ENCODE results near the gene CDH24.

Gene CDH24

DNA sequence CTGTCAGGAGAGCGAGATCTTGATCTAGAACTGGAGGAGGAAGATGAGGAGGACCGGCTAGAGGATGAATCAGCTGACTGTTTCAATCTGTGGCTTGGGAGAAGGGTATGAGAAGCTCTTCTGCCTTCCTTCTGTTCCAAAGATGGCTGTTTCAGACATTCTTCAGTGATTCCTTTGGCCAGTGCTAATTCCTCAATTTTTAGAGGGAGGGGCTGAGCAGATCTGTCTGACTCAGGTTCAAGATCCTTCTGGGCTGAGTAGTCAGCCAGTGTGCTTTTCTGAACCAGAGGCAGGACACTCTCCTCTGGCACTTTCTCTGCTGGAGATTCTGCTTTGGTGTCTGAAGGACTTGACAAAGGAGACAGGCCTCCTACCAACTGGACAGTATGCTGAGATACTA, 22.4 kb upstream of the CDH24 start:
- CTCF ChIA-PET, result interaction anchor here (0.5 to 0.9 kb wide), 3 partner anchors 13 to 1088 kb away, joined by 3 read pairs; no protein-coding TSS in a partner anchor
- DNase-seq (ENCODE audit: low spot score), result no peak
- POLR2A ChIA-PET (ENCODE audit: low non-redundant PET), result no interaction called here
- H3K27ac ChIP-seq, result peak overlapping the region; percentile 68
- TF ChIP-seq, protein P1, sequence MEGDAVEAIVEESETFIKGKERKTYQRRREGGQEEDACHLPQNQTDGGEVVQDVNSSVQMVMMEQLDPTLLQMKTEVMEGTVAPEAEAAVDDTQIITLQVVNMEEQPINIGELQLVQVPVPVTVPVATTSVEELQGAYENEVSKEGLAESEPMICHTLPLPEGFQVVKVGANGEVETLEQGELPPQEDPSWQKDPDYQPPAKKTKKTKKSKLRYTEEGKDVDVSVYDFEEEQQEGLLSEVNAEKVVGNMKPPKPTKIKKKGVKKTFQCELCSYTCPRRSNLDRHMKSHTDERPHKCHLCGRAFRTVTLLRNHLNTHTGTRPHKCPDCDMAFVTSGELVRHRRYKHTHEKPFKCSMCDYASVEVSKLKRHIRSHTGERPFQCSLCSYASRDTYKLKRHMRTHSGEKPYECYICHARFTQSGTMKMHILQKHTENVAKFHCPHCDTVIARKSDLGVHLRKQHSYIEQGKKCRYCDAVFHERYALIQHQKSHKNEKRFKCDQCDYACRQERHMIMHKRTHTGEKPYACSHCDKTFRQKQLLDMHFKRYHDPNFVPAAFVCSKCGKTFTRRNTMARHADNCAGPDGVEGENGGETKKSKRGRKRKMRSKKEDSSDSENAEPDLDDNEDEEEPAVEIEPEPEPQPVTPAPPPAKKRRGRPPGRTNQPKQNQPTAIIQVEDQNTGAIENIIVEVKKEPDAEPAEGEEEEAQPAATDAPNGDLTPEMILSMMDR (conservative IDR thresholded peaks at IDR 0.05; ENCODE audit: low read depth), result no peak

GRCh38 chr14:23078692-23079116, 21.4 kb upstream of the CDH24 start:
- TF ChIP-seq, protein P1 (conservative IDR thresholded peaks at IDR 0.05; ENCODE audit: low read depth), result no peak
- peak overlapping the region; percentile 76 for H3K27ac ChIP-seq
- POLR2A ChIA-PET (ENCODE audit: low non-redundant PET), result interaction anchor here (0.7 kb wide), 1 partner anchor 16 kb away, joined by 4 read pairs; the partner anchor contains the start of gene ACIN1
- DNase-seq (ENCODE audit: low spot score), result peak; percentile 77
- CTCF ChIA-PET, result interaction anchor here (0.7 to 2.8 kb wide), 3 partner anchors 10 to 34 kb away, joined by 3 to 21 read pairs (median 15); no protein-coding TSS in a partner anchor

- POLR2A ChIA-PET (ENCODE audit: low non-redundant PET), result no interaction called here
- H3K27ac ChIP-seq, result peak overlapping the region; percentile 76
Observed at GRCh38 chr14:23077962-23078361, 20.6 kb upstream of the CDH24 start.

DNA sequence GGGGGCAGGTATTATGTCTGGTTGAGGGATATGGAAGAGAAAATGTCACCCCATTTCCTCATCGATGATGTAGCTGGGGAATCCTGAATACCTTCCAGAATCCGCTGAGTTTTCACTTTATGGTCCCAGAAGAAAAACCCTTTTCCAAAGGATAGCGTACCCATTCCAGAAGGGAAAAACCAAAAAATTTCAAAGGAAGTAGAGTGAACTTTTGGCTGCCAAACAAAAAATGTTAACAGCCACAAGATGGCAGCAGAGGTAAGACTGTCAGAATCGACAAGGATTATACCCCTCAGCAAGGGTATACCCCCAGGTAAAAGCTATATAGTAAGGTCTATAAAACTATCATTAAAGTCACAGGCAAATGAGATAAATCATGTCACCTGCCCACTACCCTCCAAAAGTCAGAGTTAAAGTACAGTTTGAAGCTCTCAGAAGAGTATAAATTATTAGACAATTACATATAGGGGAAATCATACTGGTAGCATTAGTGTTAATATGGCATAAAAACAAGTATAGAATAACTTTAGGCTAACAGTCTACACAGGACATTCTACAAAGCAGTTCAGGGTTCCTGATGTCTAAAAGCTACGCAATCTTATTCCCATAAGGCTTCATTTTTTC, 19.6 kb upstream of the CDH24 start:
- no peak overlapping the region for H3K27ac ChIP-seq
- ChIA-PET POLR2A (ENCODE audit: low non-redundant PET) (no interaction called here), CTCF (interaction anchor here (0.6 to 2.8 kb wide), 18 partner anchors 8 to 214 kb away, joined by 3 to 21 read pairs (median 4); partner anchors contain the start of genes ACIN1 and C14orf119)
- TF ChIP-seq, protein P1 (conservative IDR thresholded peaks at IDR 0.05; ENCODE audit: low read depth), result peak; percentile 81
- DNase-seq (ENCODE audit: low spot score), result no peak

More at GRCh38 chr14:23077962-23078361, 20.6 kb upstream of the CDH24 start:
- CTCF ChIA-PET, result interaction anchor here (0.7 to 2.8 kb wide), 6 partner anchors 9 to 109 kb away, joined by 3 to 21 read pairs (median 8); partner anchors contain the start of genes ACIN1 and C14orf119
- DNase-seq (ENCODE audit: low spot score), result no peak
- TF ChIP-seq, protein P1 (conservative IDR thresholded peaks at IDR 0.05; ENCODE audit: low read depth), result no peak

DNA sequence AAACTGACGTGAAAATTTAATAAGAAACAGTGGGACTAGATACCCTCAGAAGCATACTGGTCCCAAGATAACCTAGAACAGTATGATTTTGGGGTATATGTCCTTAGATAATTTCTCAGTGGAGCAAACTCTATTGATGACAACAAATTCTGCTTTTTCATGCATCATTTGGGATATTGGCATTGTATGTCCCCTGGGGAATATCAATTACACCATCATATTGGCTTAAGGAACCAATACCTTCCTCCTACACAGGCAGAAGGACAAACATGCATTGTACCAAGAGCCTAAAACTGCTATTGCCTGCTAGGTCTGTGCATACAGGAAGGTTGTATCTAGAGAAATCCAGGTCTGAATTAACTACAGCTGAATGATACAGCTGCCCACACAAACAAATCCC, 17.6 kb upstream of the CDH24 start:
- no peak overlapping the region for H3K27ac ChIP-seq
- no peak for DNase-seq (ENCODE audit: low spot score)
- ChIA-PET CTCF (interaction anchor here (0.6 kb wide), 1 partner anchor 17 kb away, joined by 3 read pairs; no protein-coding TSS in a partner anchor), POLR2A (ENCODE audit: low non-redundant PET) (no interaction called here)
- TF ChIP-seq, protein P1 (conservative IDR thresholded peaks at IDR 0.05; ENCODE audit: low read depth), result no peak

- peak overlapping the region; percentile 81 for H3K27ac ChIP-seq
- CTCF ChIA-PET, result interaction anchor here (0.5 kb wide), 1 partner anchor 100 kb away, joined by 3 read pairs; no protein-coding TSS in a partner anchor
- POLR2A ChIA-PET (ENCODE audit: low non-redundant PET), result interaction anchor here (0.6 to 1.5 kb wide), 3 partner anchors 10 to 235 kb away, joined by 3 read pairs; partner anchors contain the start of gene BCL2L2
- TF ChIP-seq, protein P1 (conservative IDR thresholded peaks at IDR 0.05; ENCODE audit: low read depth), result no peak
- peak; percentile 63 for DNase-seq (ENCODE audit: low spot score)
Observed at GRCh38 chr14:23071921-23072539, 14.7 kb upstream of the CDH24 start.
